ENCODE measurements around the gene ADPRH. TPM values are rescaled to one million over a fixed set of nuclear protein-coding genes. Genes with fewer than 3 reads are reported as not detected.
A peak's percentile ranks its signal among the peaks of the same experiment; 100 is the strongest.
"Not testable (repeated sequence)": the region's sequence is repeated elsewhere in the genome, so short reads cannot be mapped to it uniquely, and the experiment has no call there.

ADPRH gene
- 4.5 TPM for total RNA-seq

GRCh38 chr3:119579366-119580066 lies at the start of gene ADPRH:
Gene ADPRH (plus strand): TSS chr3:119579492. CDS start chr3:119582170, 2,678 bp downstream.
- peak within 1 kb of the TSS; percentile 56 for H3K4me3 ChIP-seq (ENCODE audit: low read length)
- no peaks in the 10 kb centered on the region for H3K27me3 ChIP-seq (ENCODE audit: insufficient read depth, low read length)
- peaks cover 12% of the 10 kb centered on the region for H3K4me1 ChIP-seq (ENCODE audit: insufficient read depth, low read length)
- no peaks in the 10 kb centered on the region for H3K9me3 ChIP-seq (ENCODE audit: low read depth, low read length)

GRCh38 chr3:119529883-119530282 lies 49.4 kb upstream of the ADPRH start:
- H3K4me3 ChIP-seq (ENCODE audit: low read length) = no peak overlapping the region

GRCh38 chr3:119530456-119530855 lies 48.8 kb upstream of the ADPRH start:
- H3K4me1 ChIP-seq (ENCODE audit: insufficient read depth, low read length) = no peaks in the 10 kb centered on the region
- H3K27me3 ChIP-seq (ENCODE audit: insufficient read depth, low read length) = no peaks in the 10 kb centered on the region
- H3K4me3 ChIP-seq (ENCODE audit: low read length) = no peak overlapping the region
- H3K9me3 ChIP-seq (ENCODE audit: low read depth, low read length) = no peaks in the 10 kb centered on the region

More at GRCh38 chr3:119529883-119530282, 49.4 kb upstream of the ADPRH start:
- no peaks in the 10 kb centered on the region for H3K27me3 ChIP-seq (ENCODE audit: insufficient read depth, low read length)
- H3K9me3 ChIP-seq (ENCODE audit: low read depth, low read length) = no peaks in the 10 kb centered on the region
- H3K4me1 ChIP-seq (ENCODE audit: insufficient read depth, low read length) = no peaks in the 10 kb centered on the region

GRCh38 chr3:119531151-119531550 lies 48.1 kb upstream of the ADPRH start:
- Histone ChIP-seq H3K4me1 (ENCODE audit: insufficient read depth, low read length) (no peaks in the 10 kb centered on the region), H3K4me3 (ENCODE audit: low read length) (no peak overlapping the region), H3K27me3 (ENCODE audit: insufficient read depth, low read length) (no peaks in the 10 kb centered on the region), H3K9me3 (ENCODE audit: low read depth, low read length) (no peaks in the 10 kb centered on the region)

GRCh38 chr3:119534296-119534695 lies 45.0 kb upstream of the ADPRH start:
- Histone ChIP-seq H3K9me3 (ENCODE audit: low read depth, low read length) (no peaks in the 10 kb centered on the region), H3K27me3 (ENCODE audit: insufficient read depth, low read length) (no peaks in the 10 kb centered on the region), H3K4me1 (ENCODE audit: insufficient read depth, low read length) (no peaks in the 10 kb centered on the region), H3K4me3 (ENCODE audit: low read length) (no peak overlapping the region)

GRCh38 chr3:119536757-119537156 lies 42.5 kb upstream of the ADPRH start:
- no peak overlapping the region for H3K4me3 ChIP-seq (ENCODE audit: low read length)
- H3K9me3 ChIP-seq (ENCODE audit: low read depth, low read length) = no peaks in the 10 kb centered on the region
- H3K27me3 ChIP-seq (ENCODE audit: insufficient read depth, low read length) = no peaks in the 10 kb centered on the region
- no peaks in the 10 kb centered on the region for H3K4me1 ChIP-seq (ENCODE audit: insufficient read depth, low read length)

- Histone ChIP-seq H3K4me1 (ENCODE audit: insufficient read depth, low read length) (no peaks in the 10 kb centered on the region), H3K4me3 (ENCODE audit: low read length) (no peak overlapping the region), H3K27me3 (ENCODE audit: insufficient read depth, low read length) (no peaks in the 10 kb centered on the region), H3K9me3 (ENCODE audit: low read depth, low read length) (no peaks in the 10 kb centered on the region)
Measured at GRCh38 chr3:119538772-119539171, 40.5 kb upstream of the ADPRH start.

GRCh38 chr3:119541547-119541946 lies 37.7 kb upstream of the ADPRH start:
- Histone ChIP-seq H3K9me3 (ENCODE audit: low read depth, low read length) (no peaks in the 10 kb centered on the region), H3K27me3 (ENCODE audit: insufficient read depth, low read length) (no peaks in the 10 kb centered on the region), H3K4me3 (ENCODE audit: low read length) (no peak overlapping the region), H3K4me1 (ENCODE audit: insufficient read depth, low read length) (no peaks in the 10 kb centered on the region)

- Histone ChIP-seq H3K9me3 (ENCODE audit: low read depth, low read length) (no peaks in the 10 kb centered on the region), H3K4me1 (ENCODE audit: insufficient read depth, low read length) (no peaks in the 10 kb centered on the region), H3K4me3 (ENCODE audit: low read length) (no peak overlapping the region), H3K27me3 (ENCODE audit: insufficient read depth, low read length) (no peaks in the 10 kb centered on the region)
Measured at GRCh38 chr3:119542168-119542767, 37.0 kb upstream of the ADPRH start.

GRCh38 chr3:119543147-119543546 lies 36.1 kb upstream of the ADPRH start:
- Histone ChIP-seq H3K27me3 (ENCODE audit: insufficient read depth, low read length) (no peaks in the 10 kb centered on the region), H3K9me3 (ENCODE audit: low read depth, low read length) (no peaks in the 10 kb centered on the region), H3K4me3 (ENCODE audit: low read length) (no peak overlapping the region), H3K4me1 (ENCODE audit: insufficient read depth, low read length) (no peaks in the 10 kb centered on the region)

- Histone ChIP-seq H3K9me3 (ENCODE audit: low read depth, low read length) (no peaks in the 10 kb centered on the region), H3K4me1 (ENCODE audit: insufficient read depth, low read length) (no peaks in the 10 kb centered on the region), H3K4me3 (ENCODE audit: low read length) (no peak overlapping the region), H3K27me3 (ENCODE audit: insufficient read depth, low read length) (no peaks in the 10 kb centered on the region)
Measured at GRCh38 chr3:119547227-119547626, 32.1 kb upstream of the ADPRH start.

- Histone ChIP-seq H3K4me3 (ENCODE audit: low read length) (no peak overlapping the region), H3K27me3 (ENCODE audit: insufficient read depth, low read length) (no peaks in the 10 kb centered on the region), H3K4me1 (ENCODE audit: insufficient read depth, low read length) (no peaks in the 10 kb centered on the region), H3K9me3 (ENCODE audit: low read depth, low read length) (no peaks in the 10 kb centered on the region)
Measured at GRCh38 chr3:119548341-119548740, 31.0 kb upstream of the ADPRH start.

- Histone ChIP-seq H3K4me3 (ENCODE audit: low read length) (no peak overlapping the region), H3K9me3 (ENCODE audit: low read depth, low read length) (no peaks in the 10 kb centered on the region), H3K4me1 (ENCODE audit: insufficient read depth, low read length) (peaks cover 5% of the 10 kb centered on the region), H3K27me3 (ENCODE audit: insufficient read depth, low read length) (no peaks in the 10 kb centered on the region)
Measured at GRCh38 chr3:119550192-119550910, 28.9 kb upstream of the ADPRH start.

GRCh38 chr3:119551598-119551997 lies 27.7 kb upstream of the ADPRH start:
- Histone ChIP-seq H3K27me3 (ENCODE audit: insufficient read depth, low read length) (no peaks in the 10 kb centered on the region), H3K4me1 (ENCODE audit: insufficient read depth, low read length) (peaks cover 12% of the 10 kb centered on the region), H3K9me3 (ENCODE audit: low read depth, low read length) (no peaks in the 10 kb centered on the region), H3K4me3 (ENCODE audit: low read length) (no peak overlapping the region)

GRCh38 chr3:119552928-119553327 lies 26.4 kb upstream of the ADPRH start:
- not testable (repeated sequence) for H3K27me3 ChIP-seq (ENCODE audit: insufficient read depth, low read length); H3K9me3 ChIP-seq (ENCODE audit: low read depth, low read length); H3K4me3 ChIP-seq (ENCODE audit: low read length)
- H3K4me1 ChIP-seq (ENCODE audit: insufficient read depth, low read length) = peaks cover 12% of the 10 kb centered on the region
